WTC11 (cell line): ENCODE data around the gene PASD1. TPM values are rescaled to one million over a fixed set of nuclear protein-coding genes. Genes with fewer than 3 reads are reported as not detected.

Experiments
- ATAC-seq: fragments of 200-7000 bp; cut with Tn5 transposase; 2 replicates; pipeline ENCODE4 v1.10.0; 2021; ENCODE audit warnings: mild to moderate bottlenecking, moderate library complexity
- CTCF ChIA-PET: fragments of 300-600 bp; sonication (Branson Sonifier 250); formaldehyde crosslinking; loops from one replicate; lab custom pipeline; 2021; ENCODE audit warnings: antibody characterized with exemption; lab: Charles Lee
- POLR2A ChIA-PET: fragments of 350-600 bp; sonication (Branson Sonifier 250); formaldehyde crosslinking; loops from one replicate; lab custom pipeline; 2021; ENCODE audit warnings: antibody characterized with exemption; lab: Charles Lee
- DNase-seq: peaks from one replicate; pipeline ENCODE4 v3.0.0; 2021; ENCODE audit warnings: low spot score
- H3K27ac Mint-ChIP-seq: 2 replicates; pipeline ENCODE4 v1.8.0; 2021; ENCODE audit warnings: mixed read lengths
- H3K27me3 Mint-ChIP-seq: 2 replicates; pipeline ENCODE4 v1.8.0; 2021; ENCODE audit warnings: low read depth, mild to moderate bottlenecking, moderate library complexity, mixed read lengths
- H3K36me3 Mint-ChIP-seq: 2 replicates; pipeline ENCODE4 v1.8.0; 2021; ENCODE audit warnings: mixed read lengths
- H3K4me1 Mint-ChIP-seq: 2 replicates; pipeline ENCODE4 v1.8.0; 2022; ENCODE audit warnings: mixed read lengths
- H3K4me3 Mint-ChIP-seq: 2 replicates; pipeline ENCODE4 v1.8.0; 2021; ENCODE audit warnings: mild to moderate bottlenecking, moderate library complexity, mixed read lengths
- H3K9me3 Mint-ChIP-seq: 2 replicates; pipeline ENCODE4 v1.8.0; 2021; ENCODE audit warnings: mixed read lengths
- ATF3 ChIP-seq: sonication (generic); formaldehyde crosslinking; conservative IDR thresholded peaks from 2 replicates; pipeline ENCODE4 v1.8.1; 2022; ENCODE audit warnings: mild to moderate bottlenecking, missing genetic modification reagents
- CREB1 ChIP-seq: sonication (generic); formaldehyde crosslinking; IDR thresholded peaks from 2 replicates; pipeline ENCODE4 v1.8.0; 2023; ENCODE audit warnings: mild to moderate bottlenecking, missing genetic modification reagents
- CTCF ChIP-seq: fragments of 200-600 bp; IDR thresholded peaks from 2 replicates; pipeline ENCODE4 v1.8.0; 2022; ENCODE audit warnings: antibody characterized with exemption
- ELF4 ChIP-seq: sonication (generic); formaldehyde crosslinking; IDR thresholded peaks from 2 replicates; pipeline ENCODE4 v1.8.1; 2022; ENCODE audit warnings: low read depth, mild to moderate bottlenecking, moderate library complexity, missing genetic modification reagents
- ESRRA ChIP-seq: sonication (generic); formaldehyde crosslinking; IDR thresholded peaks from 2 replicates; pipeline ENCODE4 v1.8.1; 2022; ENCODE audit warnings: mild to moderate bottlenecking, missing genetic modification reagents, borderline replicate concordance
- FOXP1 ChIP-seq: sonication (generic); formaldehyde crosslinking; IDR thresholded peaks from 2 replicates; pipeline ENCODE4 v1.8.0; 2022; ENCODE audit warnings: missing genetic modification reagents, mild to moderate bottlenecking, moderate library complexity, borderline replicate concordance
- GRHL2 ChIP-seq: fragments of 250-450 bp; sonication (Bioruptor Pico); IDR thresholded peaks from 2 replicates; pipeline ENCODE4 v1.8.0; 2022; ENCODE audit warnings: mild to moderate bottlenecking, moderate library complexity; ENCODE audit not compliant: insufficient replicate concordance, severe bottlenecking
- GTF2I ChIP-seq: fragments of 250-450 bp; sonication (Bioruptor Pico); conservative IDR thresholded peaks from 2 replicates; pipeline ENCODE4 v1.4.0; 2021; ENCODE audit warnings: mild to moderate bottlenecking
- HMGXB4 ChIP-seq: sonication (generic); formaldehyde crosslinking; IDR thresholded peaks from 2 replicates; pipeline ENCODE4 v1.8.1; 2023; ENCODE audit warnings: mild to moderate bottlenecking, moderate library complexity, missing genetic modification reagents
- IRF1 ChIP-seq: sonication (generic); formaldehyde crosslinking; IDR thresholded peaks from 2 replicates; pipeline ENCODE4 v1.8.0; 2023; ENCODE audit warnings: missing genetic modification reagents
- MXD4 ChIP-seq: fragments of 250-450 bp; sonication (Bioruptor Pico); IDR thresholded peaks from 2 replicates; pipeline ENCODE4 v1.8.0; 2021; ENCODE audit warnings: mild to moderate bottlenecking, moderate library complexity, borderline replicate concordance
- MYBL2 ChIP-seq: sonication (generic); formaldehyde crosslinking; IDR thresholded peaks from 2 replicates; pipeline ENCODE4 v1.8.1; 2023; ENCODE audit warnings: mild to moderate bottlenecking, moderate library complexity, missing genetic modification reagents
- NFYB ChIP-seq: sonication (generic); formaldehyde crosslinking; conservative IDR thresholded peaks from 2 replicates; pipeline ENCODE4 v1.8.0; 2022; ENCODE audit warnings: low read depth, missing genetic modification reagents
- PREB ChIP-seq: sonication (generic); formaldehyde crosslinking; IDR thresholded peaks from 2 replicates; pipeline ENCODE4 v1.8.1; 2022; ENCODE audit warnings: mild to moderate bottlenecking, missing genetic modification reagents, moderate library complexity, borderline replicate concordance
- PRRX2 ChIP-seq: fragments of 250-450 bp; sonication (Bioruptor Pico); IDR thresholded peaks from 2 replicates; pipeline ENCODE4 v1.8.0; 2021; ENCODE audit warnings: mild to moderate bottlenecking
- RELA ChIP-seq: sonication (generic); formaldehyde crosslinking; IDR thresholded peaks from 2 replicates; pipeline ENCODE4 v1.8.1; 2022; ENCODE audit warnings: missing genetic modification reagents, mild to moderate bottlenecking, borderline replicate concordance
- RORB ChIP-seq: fragments of 250-450 bp; sonication (Bioruptor Pico); IDR thresholded peaks from 2 replicates; pipeline ENCODE4 v1.9.0; 2021; ENCODE audit warnings: mild to moderate bottlenecking
- SMAD3 ChIP-seq: sonication (generic); formaldehyde crosslinking; IDR thresholded peaks from 2 replicates; pipeline ENCODE4 v1.8.0; 2022; ENCODE audit warnings: missing genetic modification reagents, mild to moderate bottlenecking, borderline replicate concordance
- TCF7 ChIP-seq: sonication (generic); formaldehyde crosslinking; IDR thresholded peaks from 2 replicates; pipeline ENCODE4 v1.8.0; 2022; ENCODE audit warnings: mild to moderate bottlenecking, low read depth, missing genetic modification reagents, moderate library complexity
- TEAD1 ChIP-seq: sonication (generic); formaldehyde crosslinking; IDR thresholded peaks from 2 replicates; pipeline ENCODE4 v1.8.0; 2022; ENCODE audit warnings: mild to moderate bottlenecking, missing genetic modification reagents
- TP53 ChIP-seq: sonication (generic); formaldehyde crosslinking; IDR thresholded peaks from 2 replicates; pipeline ENCODE4 v1.8.1; 2023; ENCODE audit warnings: mild to moderate bottlenecking, missing genetic modification reagents
- ZMAT4 ChIP-seq: fragments of 250-450 bp; sonication (Bioruptor Pico); IDR thresholded peaks from 2 replicates; pipeline ENCODE4 v1.9.0; 2021; ENCODE audit warnings: mild to moderate bottlenecking
- ZNF263 ChIP-seq: sonication (generic); formaldehyde crosslinking; IDR thresholded peaks from 2 replicates; pipeline ENCODE4 v1.8.1; 2022; ENCODE audit warnings: low read depth, mild to moderate bottlenecking, moderate library complexity, missing genetic modification reagents
- ZNF396 ChIP-seq: fragments of 250-450 bp; sonication (Bioruptor Pico); IDR thresholded peaks from 2 replicates; pipeline ENCODE4 v1.8.0; 2021; ENCODE audit warnings: mild to moderate bottlenecking, moderate library complexity, borderline replicate concordance
- total RNA-seq: library from RNA; stranded (reverse); gene quantifications from 3 replicates; pipeline ENCODE4 v1.2.3, GENCODE V29; 2021

The PASD1 gene
- total RNA-seq, 1 experiment from 2014 or later, result not detected

GRCh38 chrX:151679798-151680402 lies 116.4 kb downstream of the PASD1 start (continued):
- TF ChIP-seq PREB (CRISPR knock-in tag), result no peak
- no peak for TF ChIP-seq IRF1 (CRISPR knock-in tag)
- no peak for TF ChIP-seq GTF2I (CRISPR knock-in tag)
- TF ChIP-seq TEAD1 (CRISPR knock-in tag), result no peak
- TF ChIP-seq ZMAT4 (CRISPR knock-in tag), result no peak
- no peak for TF ChIP-seq CREB1
- TF ChIP-seq MYBL2 (CRISPR knock-in tag), result no peak

- ChIA-PET POLR2A (interaction anchor here (0.7 kb wide), 1 partner anchor 155 kb away, joined by 4 read pairs; no protein-coding TSS in a partner anchor), CTCF (interaction anchor here (0.5 to 1.7 kb wide), 6 partner anchors 168 to 542 kb away, joined by 3 to 8 read pairs (median 4); no protein-coding TSS in a partner anchor)
- Mint-ChIP-seq H3K27me3 (no peaks in the 10 kb centered on the region; the same call in 1 of the 2 replicates), H3K4me3 (no peak overlapping the region), H3K27ac (no peak overlapping the region), H3K36me3 (no peaks in the 10 kb centered on the region), H3K9me3 (no peaks in the 10 kb centered on the region), H3K4me1 (no peaks in the 10 kb centered on the region)
- ATAC-seq, result peak; percentile 91
- DNase-seq, result peak; percentile 81
- TF ChIP-seq CTCF, result peak; percentile 70
- no peak for TF ChIP-seq CREB1
Measured at GRCh38 chrX:151680805-151681204, 117.3 kb downstream of the PASD1 start.

- ATAC-seq, result no peak
- Mint-ChIP-seq H3K36me3 (no peaks in the 10 kb centered on the region), H3K4me1 (no peaks in the 10 kb centered on the region), H3K4me3 (no peak overlapping the region), H3K27me3 (no peaks in the 10 kb centered on the region), H3K9me3 (no peaks in the 10 kb centered on the region), H3K27ac (no peak overlapping the region)
- ChIA-PET CTCF (no interaction called here), POLR2A (no interaction called here)
- no peak for DNase-seq
- TF ChIP-seq ZNF396 (no peak), ESRRA (CRISPR knock-in tag) (no peak), ZNF263 (CRISPR knock-in tag) (no peak)
Measured at GRCh38 chrX:151687635-151688034, 124.2 kb downstream of the PASD1 start.

GRCh38 chrX:151688695-151689094 lies 125.2 kb downstream of the PASD1 start:
- ATAC-seq, result no peak
- no peaks in the 10 kb centered on the region for H3K9me3 Mint-ChIP-seq
- ChIA-PET CTCF (no interaction called here), POLR2A (no interaction called here)
- no peaks in the 10 kb centered on the region for H3K36me3 Mint-ChIP-seq
- peaks cover 5% of the 10 kb centered on the region for H3K27me3 Mint-ChIP-seq
- no peak for DNase-seq
- no peak overlapping the region for H3K27ac Mint-ChIP-seq
- H3K4me3 Mint-ChIP-seq, result no peak overlapping the region
- TF ChIP-seq FOXP1 (CRISPR knock-in tag) (no peak), PRRX2 (CRISPR knock-in tag) (no peak), ATF3 (CRISPR knock-in tag) (no peak), HMGXB4 (no peak), TP53 (CRISPR knock-in tag) (no peak), NFYB (CRISPR knock-in tag) (no peak), TCF7 (CRISPR knock-in tag) (no peak), RELA (CRISPR knock-in tag) (no peak), ZMAT4 (CRISPR knock-in tag) (no peak), ELF4 (CRISPR knock-in tag) (no peak), SMAD3 (CRISPR knock-in tag) (no peak), MXD4 (CRISPR knock-in tag) (no peak), GRHL2 (CRISPR knock-in tag) (no peak), RORB (no peak)
- TF ChIP-seq, all 79 proteins: peak for 0
- H3K4me1 Mint-ChIP-seq, result no peaks in the 10 kb centered on the region
